Stimulated activated CD8-positive, alpha-beta memory T cell treated with anti-CD3 and anti-CD28 coated beads, Interleukin-12 subunit alpha, Interleukin-12 subunit beta, amount 100 ng/mL, for 24 hours (primary cell): Measurements from ENCODE around the gene HS6ST3.

Source experiments
- DNase-seq: peaks from one replicate; pipeline ENCODE4 v3.0.0-alpha.2; 2020; ENCODE audit errors: extremely low read depth

Gene HS6ST3

GRCh38 chr13:96835546-96835945 lies 745.6 kb downstream of the HS6ST3 start:
- DNase-seq: no peak

DNA sequence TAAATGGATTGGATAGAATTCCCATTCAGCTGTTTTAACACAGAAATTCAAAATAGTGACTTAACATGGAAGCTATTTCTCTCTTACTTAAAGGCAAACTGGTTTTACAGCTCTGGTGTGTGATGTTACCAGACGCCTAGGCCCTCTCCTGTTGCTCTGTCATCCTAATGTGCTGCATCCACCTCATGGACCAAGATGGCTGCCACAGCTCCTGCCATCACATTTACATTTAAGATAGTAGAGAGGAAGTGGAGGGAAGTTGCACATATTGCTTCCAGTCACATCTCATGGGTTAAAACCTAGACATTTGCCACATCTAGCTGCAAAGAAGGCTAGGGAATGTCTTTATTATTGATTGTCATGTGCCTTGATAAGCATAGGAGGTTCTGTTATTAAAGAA lies 746.8 kb downstream of the HS6ST3 start:
- no peak for DNase-seq

DNA sequence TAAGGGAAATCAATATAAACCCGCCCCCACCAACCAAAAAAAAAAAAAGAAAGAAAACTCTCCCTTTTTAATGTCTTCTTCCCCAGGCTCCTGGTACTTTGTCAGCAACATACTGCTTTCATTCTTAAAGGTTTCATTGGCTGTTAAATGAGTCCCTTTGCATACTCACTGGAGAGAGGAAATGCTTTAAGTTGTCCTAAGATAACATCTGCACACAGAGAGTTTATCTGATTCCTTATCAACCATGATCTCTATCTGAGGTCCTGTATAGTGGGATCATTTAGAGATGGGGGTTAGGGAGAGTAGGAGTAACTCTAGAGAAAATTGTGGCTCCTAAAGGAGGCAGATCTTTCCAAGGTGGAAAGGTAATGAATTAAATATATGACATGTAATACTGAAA lies 747.9 kb downstream of the HS6ST3 start:
- DNase-seq: no peak

- no peak for DNase-seq
These were observed 754.3 kb downstream of the HS6ST3 start for GRCh38 chr13:96844195-96844594.

GRCh38 chr13:96844616-96845015 lies 754.7 kb downstream of the HS6ST3 start:
- no peak for DNase-seq

- DNase-seq: no peak
These were observed 758.4 kb downstream of the HS6ST3 start for GRCh38 chr13:96848286-96848685.

DNA sequence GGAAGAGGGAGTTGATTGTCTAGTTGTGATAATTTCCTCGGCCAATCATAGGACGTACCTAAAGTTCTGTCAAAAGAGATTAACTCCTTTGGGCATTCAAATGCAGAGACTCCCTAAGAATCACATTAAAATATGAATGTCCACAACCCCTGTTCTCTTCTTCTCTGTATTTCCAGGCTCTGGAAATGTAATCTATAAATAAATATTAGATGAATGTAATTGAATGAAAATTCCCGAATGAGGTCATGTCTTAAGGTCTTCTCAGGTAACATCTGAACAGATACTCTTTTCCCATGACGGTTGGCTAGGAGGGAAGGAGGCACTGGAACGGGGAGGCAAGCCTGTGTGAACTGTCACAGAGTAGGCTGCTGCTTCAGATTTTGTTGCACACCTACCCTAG lies 759.2 kb downstream of the HS6ST3 start:
- no peak for DNase-seq

DNA sequence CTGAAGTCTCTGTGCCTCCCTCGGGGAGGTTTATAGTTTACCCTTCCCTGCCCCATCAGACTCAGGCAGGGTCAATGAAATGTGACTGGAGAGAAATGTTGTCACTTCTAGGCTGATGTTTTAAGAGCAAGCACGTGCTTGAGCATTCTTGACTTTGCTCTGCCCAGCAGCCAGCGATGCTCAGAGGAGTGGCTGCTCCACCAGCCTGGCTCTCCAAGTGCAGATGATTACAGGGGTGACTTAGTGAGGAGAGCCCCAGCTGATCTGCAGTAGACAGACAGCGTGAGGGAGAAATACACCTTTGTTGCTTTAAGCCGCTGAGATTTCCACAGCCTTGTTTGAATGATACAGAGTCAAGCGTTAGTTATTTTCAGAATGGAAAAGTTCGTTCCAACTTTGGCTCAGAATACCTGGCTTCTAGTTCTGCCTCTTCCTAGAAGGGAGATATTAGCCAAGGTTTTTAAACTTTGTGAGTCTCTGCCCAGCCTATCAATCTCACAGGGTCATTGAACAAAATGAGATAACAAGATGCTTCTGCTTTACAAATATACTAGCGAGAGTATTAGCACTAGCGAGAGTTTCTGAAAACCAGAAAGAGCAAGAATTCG lies 760.7 kb downstream of the HS6ST3 start:
- DNase-seq: no peak

GRCh38 chr13:96851856-96852445 lies 762.0 kb downstream of the HS6ST3 start:
- no peak for DNase-seq

DNA sequence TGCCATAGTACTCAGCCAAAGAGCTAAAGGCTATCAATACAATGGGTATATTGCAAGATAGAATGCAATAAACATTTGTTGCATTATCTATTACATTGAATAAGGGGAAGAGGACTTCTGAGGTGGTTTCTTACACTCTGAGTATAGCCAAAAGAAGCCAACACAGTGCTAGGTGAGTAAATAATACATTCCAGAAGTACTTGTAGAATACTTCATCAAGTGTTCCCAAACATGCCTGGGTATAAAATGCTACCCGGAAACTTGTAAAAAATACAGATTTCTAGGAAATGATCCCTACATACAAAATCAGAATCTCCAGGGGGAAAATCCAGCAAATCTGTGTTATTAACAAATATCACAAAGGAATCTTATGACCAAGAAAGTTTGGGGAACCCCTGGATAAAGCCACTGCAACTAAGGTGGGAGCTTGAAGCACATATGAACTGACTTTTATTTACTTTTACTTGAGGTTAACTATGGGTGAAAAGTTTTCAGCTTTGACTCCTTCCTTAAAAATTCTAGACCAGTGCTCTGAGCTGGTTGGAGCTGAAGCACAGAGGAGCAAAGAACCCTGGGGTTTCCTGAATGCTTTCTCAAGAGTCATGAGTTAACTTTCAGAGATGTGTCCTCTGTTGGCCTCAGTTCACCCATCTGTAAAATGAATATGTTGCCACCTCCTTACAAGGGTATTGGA lies 768.4 kb downstream of the HS6ST3 start:
- DNase-seq: no peak

GRCh38 chr13:96860882-96861281 lies 771.0 kb downstream of the HS6ST3 start:
- DNase-seq: no peak

DNA sequence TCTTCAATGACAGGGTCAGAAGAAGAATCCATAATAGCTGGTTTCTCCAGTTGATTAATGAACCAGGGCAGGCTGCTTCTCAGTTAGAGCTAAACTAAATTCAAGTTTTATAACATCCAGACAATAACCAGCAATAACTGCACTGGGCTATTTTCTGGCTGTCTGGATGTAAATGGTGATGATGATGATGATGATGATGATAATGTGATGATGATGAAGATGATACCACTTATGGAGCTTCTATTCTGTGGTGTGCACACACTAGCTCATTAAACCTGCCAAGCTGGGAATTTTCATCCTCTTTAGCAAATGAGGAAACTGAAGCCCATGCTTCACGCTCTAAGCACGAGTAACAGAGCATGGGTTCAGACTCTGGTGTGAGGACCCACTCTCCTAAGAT lies 772.2 kb downstream of the HS6ST3 start:
- DNase-seq: no peak

DNA sequence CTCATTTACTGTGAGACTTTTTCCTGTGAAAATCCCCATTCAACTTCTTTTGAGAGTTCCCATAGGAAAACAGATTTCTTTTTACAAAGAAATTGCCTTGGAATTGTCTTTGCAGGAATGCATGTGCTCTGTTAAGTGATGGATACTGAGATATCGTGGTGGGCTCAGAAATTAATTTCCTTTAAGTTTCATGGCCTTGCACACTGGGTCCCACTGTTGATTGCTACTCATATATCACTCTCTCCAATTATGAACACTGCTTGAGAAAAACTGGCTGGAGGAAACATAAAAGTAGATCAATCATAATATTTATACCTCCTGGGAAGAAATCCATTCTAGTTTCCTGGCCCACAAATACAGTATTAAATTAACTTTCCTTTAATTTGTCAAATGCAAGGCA lies 773.1 kb downstream of the HS6ST3 start:
- DNase-seq: no peak

DNA sequence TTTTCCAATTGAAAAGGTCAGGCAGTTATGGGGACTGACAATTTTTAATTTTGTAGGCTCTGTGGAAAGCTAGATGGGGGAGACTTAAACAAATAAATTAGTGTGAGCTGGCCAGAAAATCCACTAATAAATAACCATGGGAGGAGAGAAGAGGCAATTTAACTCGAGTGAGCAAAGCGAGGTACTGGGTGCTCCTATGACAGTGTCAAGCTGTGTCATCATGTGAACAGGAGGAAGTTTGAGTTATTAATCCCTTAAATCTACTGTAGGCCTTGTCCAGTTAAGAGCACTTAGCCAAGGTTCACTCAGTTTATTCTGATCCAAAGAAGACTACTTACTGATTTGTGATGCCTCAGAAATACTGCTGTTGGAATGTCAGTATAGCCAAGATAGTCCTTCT lies 781.6 kb downstream of the HS6ST3 start:
- DNase-seq: no peak

GRCh38 chr13:96880419-96880818 lies 790.5 kb downstream of the HS6ST3 start:
- no peak for DNase-seq
